GM21576 (cell line): ENCODE data around the gene NUP214.

Source experiments
- ATAC-seq: cut with Tn5 transposase; IDR thresholded peaks from one replicate; pipeline ENCODE4 v1.9.1; 2021; ENCODE audit warnings: mild to moderate bottlenecking, moderate library complexity; ENCODE audit not compliant: unreplicated experiment

The NUP214 gene

GRCh38 chr9:131274674-131275331 is 149.4 kb downstream of the NUP214 start:
- ATAC-seq: no peak

DNA sequence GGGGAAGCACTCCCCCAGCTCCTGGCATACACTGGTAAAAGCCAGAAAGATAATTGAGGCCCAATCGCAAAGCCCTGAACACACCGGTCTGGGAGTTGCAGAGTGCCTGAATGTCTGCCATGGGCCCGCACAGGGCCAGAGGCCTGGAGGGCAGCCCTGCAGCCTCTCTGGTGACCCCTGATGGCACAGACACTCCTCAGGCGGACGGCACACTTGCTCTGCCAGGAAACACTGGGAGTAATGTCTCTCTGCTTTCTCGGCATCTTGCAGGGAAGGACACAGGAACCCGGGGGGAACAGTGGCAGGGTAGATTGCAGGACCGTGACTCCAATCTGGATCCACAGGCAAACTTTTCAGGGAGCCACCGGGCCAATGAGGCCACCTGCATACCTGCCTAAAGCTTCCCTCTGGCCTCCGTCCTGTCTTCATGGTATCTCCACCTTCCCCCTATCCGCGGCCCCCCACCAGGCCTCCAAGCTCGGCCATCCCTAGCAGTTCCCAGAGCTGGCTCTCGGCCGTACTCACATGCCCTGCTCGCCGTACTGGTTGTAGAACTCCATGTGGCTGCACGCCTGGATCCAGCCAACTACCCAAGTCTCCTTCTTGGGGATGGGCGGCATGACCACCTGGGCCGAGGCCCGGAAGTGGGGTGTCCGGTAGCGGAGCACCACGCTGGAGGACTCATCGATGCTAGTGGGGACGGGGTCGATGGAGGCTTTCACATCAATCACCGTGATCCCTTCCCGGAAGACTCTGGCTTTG is 150.1 kb downstream of the NUP214 start:
- ATAC-seq: no peak

DNA sequence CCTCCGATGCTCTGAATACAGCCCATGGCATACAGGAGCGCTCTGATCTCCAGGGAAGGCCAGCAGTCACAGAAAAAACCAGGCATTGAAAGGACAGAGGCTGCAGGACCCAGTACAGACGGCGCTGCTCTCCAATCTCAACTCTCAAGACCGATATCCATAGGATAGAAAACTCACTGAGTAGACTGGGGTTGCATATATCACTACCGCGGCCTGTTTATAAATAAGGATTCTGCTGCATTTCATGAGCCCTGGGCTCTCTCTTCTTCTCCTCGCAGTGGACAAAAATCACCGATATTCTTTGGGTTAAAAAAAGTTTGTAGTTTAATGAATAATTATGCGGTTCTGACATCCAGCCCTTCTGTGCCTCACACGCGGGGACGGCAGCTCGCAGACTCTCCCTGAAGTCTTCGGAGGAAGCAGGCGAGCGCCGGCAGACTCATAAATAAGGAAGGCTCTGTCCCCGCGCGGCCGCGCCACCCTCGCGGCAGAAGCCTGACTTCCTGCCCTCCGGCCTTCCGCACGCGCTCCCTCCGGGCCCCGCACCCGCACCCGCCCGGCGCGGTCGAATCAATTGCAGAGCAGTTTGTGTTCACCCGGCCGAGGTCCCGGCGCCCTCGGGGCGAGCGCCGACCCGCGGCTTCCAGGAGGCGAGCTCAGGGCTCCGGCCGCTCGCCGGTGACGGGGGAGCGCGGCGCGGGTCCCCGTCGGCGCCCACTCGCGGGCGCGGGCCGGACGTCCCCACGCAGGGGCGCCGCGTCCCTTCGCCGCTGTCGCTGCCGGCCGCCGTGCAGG is 150.9 kb downstream of the NUP214 start, which contains the start of gene FAM78A:
Gene FAM78A, minus strand, starts transcription at position 417 of the 795 bp plus-strand sequence. Its CDS starts 331 bp downstream, at position 86.
- no peak for ATAC-seq

DNA sequence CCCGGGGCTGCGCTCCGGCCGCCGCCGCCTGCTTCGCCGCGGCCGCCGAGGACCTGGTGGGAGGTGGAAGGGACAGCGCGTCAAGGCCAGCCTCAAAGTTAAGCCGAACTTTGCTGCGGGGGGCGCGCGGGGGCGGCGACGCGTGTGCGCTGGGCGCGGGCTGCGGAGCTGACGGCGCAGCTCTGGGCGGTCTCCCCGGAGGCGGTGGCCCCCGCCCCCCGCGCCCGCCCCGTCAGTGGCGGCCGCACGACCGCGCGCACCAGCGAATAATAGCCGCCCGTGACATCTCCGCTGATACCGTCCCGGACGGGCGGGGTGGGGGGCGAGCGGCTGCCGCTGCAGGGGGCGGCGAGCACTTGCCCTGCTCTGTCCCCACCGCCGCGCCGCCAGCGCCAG is 151.5 kb downstream of the NUP214 start:
- ATAC-seq: no peak

- ATAC-seq: no peak
These were observed 152.0 kb downstream of the NUP214 start for GRCh38 chr9:131277287-131277909.

DNA sequence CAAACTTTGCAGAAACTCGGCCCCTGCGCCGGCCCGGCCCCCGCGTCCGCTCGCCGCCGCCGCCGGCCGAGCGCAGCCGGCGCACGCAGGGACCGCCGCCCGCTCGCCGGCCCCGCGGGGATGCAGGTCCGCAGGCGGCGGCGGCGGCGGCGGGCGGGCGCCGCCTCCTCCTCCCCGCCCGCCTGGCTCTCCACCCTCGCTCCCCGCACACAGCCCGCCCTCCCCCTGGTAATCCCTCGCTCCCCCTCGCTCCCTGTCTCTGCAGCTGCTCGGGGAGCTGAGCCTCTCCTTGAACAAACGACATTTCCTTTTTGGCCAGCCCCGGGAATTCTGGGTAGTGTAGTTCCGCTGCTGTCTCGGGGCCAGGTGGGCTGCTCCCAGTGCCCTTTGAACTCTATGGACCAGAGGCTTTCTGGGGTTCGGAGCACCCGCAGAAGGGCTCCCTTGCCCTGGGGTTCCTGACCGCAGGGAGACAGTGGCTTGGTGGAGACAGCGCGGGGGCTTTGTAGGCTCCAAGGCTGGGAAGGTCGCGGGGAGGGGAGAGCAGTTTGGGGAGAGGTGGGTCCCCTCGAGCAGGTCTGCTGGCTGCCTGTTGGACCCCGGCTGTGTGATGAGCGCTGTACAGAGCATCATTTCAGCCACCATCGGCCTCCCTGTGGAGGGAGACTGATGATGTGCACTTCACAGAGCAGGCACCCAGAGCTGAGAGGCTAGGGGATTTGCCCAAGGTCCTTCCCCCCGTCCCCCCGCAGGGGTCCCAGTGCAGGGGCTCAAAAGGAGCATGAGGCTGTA is 152.7 kb downstream of the NUP214 start:
- no peak for ATAC-seq

DNA sequence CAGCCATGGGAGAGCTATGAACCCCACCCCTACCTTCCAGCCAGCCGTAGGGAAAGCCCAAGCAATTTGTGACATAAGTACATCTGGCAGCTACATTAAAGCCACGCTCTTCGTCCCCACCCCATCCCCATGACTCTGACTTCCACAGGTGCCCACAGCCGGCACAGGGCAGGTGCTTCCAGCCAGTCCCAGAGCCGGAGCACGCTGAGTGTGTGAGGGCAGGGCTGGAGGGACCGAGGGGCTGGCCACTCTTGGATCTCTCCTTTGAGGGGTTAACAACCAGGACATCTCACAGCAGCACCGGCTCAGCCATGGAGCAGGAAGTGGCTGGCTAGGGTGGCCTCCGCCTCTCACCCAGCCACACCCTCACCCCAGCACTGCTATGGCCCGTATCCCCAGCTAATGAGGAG is 153.3 kb downstream of the NUP214 start:
- no peak for ATAC-seq

DNA sequence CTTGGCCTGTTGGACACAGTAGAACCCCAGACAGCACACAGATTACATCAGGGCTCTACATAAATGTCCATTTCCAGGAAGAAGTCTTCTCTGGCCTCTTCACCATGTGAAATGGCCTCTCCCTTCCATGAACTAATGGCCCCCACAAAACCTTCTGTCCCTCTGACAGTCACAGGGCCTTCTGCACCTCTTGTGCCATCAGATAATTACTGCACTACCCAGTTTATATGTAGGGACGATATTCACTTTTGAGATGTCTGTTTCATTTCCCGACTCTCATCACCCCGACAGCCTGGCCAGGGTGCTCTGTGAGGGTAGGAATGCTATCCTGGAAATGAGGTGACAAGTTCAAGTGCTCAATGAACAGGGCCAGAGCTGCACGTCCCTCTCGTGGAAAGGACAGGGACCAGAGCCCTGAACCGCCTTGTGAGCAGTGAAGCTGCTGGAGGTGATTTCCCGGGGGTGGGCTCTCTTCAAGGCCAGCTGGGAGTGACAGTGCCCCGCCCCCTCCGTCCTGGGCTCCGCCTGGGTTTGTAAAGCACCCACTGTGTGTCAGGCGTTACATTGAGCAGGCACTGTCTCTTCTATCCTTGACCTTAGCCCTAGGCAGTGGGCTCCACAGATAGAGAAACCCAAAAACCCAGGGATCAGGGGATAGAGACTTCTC is 153.9 kb downstream of the NUP214 start:
- no peak for ATAC-seq

DNA sequence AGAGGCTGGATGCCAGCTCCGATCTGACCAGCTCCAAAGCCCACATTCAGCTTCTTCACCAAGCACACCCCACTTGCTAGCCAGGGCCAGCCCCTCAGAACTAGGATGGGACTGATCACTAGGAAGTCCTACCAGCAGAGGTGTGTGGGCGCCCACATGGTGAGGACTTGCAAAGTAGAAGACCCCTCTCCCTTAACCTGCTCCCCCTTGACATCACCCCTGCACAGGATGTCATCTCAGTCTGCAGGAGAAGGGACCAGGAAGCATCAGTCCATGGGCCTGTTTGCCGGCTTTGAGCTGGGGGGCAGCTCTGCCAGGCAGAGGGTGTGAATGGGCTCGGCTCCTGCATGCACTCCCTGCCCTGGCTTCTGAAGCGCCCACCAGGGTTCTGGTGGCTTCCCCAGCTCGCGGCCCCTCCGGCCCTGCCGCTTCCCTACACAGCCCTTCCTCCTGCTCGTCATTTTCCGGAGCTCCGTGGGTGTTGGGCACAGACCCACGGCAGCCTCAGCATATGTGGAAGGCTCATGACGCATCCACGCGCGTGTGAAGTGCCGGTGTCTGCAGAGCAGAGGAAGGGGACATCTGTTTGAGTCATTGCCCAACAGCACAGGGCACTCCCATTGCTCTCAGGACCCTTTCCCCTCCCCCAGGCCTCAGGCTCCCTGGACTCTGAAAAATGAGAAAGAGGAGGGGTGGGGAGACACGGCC is 154.6 kb downstream of the NUP214 start:
- no peak for ATAC-seq

GRCh38 chr9:131280660-131281059 is 155.3 kb downstream of the NUP214 start:
- ATAC-seq: no peak

- no peak for ATAC-seq
These were observed 156.0 kb downstream of the NUP214 start for GRCh38 chr9:131281119-131281965.

DNA sequence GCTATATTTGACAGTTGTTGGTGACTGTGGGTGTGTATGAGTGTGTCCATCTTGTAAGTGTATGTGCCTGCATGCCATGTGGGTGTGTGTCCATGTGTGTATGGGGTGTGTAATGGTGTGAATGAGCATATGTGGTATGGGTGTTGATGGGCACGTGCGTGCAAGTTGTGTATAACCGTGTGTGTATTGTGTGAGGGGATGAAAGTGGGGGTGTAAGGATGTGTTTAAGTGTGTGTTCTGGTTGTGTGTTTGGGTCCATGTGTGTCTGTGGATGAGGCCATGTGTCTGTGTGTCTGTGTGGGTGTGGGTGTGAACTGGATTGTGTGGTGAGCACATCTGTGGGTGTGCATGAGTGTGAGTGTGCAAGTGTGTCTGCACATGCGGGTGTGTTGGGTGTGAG is 156.8 kb downstream of the NUP214 start:
- ATAC-seq: no peak

- ATAC-seq: no peak
These were observed 157.5 kb downstream of the NUP214 start for GRCh38 chr9:131282688-131283422.
